Right atrium auricular region (tissue), 2 donors: ENCODE results near the gene EBF3. TPM values are rescaled to one million over a fixed set of nuclear protein-coding genes. Genes with fewer than 3 reads are reported as not detected.

Experiments used
- DNase-seq: peaks from one replicate; pipeline ENCODE4 v3.0.0-alpha.2; 2019; ENCODE audit warnings: low spot score
- H3K27ac ChIP-seq, 2 donors: fragments of 200-600 bp; sonication (generic); 1 replicate in 1 of 2; 2 replicates in 1 of 2; pipeline ENCODE4 v1.5.1; 2016 to 2019
- H3K27me3 ChIP-seq, 2 donors: fragments of 200-600 bp; sonication (generic); one replicate each; pipeline versions ENCODE4 v1.5.1 to v1.6.0; 2017 to 2019
- H3K36me3 ChIP-seq: fragments of 200-600 bp; sonication (generic); one replicate; pipeline ENCODE4 v1.5.1; 2016
- H3K4me1 ChIP-seq, 2 donors: fragments of 200-600 bp; sonication (generic); one replicate each; pipeline versions ENCODE4 v1.5.1 to v1.6.0; 2017 to 2019
- H3K4me3 ChIP-seq, 2 donors: fragments of 200-600 bp; sonication (generic); 1 replicate in 1 of 2; 2 replicates in 1 of 2; pipeline ENCODE4 v1.5.1; 2017 to 2019; ENCODE audit warnings: mild to moderate bottlenecking in 1 of 2, moderate library complexity in 1 of 2
- H3K9me3 ChIP-seq, 2 donors: fragments of 200-600 bp; sonication (generic); one replicate each; pipeline ENCODE4 v1.5.1; 2019
- total RNA-seq, 2 donors: library from RNA; depleted of rRNA; stranded (reverse); fragments of >200 nt; gene quantifications; one replicate each; pipeline ENCODE4 v1.1.0, GENCODE V29; 2016
- TF ChIP-seq, protein P1 (sequence below), 2 donors: fragments of 200-600 bp; sonication (generic); IDR thresholded peaks; one replicate each; pipeline ENCODE4 v1.5.1; 2019; ENCODE audit warnings: antibody characterized with exemption in 2 of 2

Gene EBF3
- total RNA-seq, 2 donors from 2014 or later = 5.8 to 6.9 TPM

DNA sequence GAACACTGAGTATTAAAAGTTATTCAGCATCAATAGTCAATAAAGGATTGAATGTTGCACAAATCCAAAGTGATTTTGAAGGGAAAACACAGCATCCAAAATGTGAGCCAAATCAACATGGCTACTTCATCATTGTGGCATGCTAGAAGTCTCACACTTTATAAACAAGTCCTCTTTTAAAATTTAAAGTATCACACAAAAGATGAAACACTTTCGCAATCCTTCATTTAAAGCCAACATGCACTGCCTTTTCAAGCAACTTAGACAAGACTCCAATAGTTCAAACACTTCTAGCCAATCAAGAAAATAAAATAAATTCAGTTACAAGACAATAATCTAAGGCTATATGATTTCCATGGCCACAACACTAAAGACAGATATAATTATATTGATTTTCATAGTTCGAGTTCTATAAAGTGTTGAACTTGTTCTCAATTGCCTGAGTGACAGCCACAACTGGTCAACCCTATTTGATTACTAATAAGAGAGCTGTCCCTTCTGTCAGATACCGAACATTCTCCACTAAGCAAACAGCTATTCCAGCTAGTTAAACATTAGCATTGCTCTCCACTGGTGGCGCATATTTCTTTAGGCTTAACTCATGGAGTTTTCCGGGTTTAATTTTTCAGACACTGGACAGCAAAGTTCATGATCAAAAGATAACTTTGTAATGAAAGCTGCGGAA is 8.3 kb downstream of the EBF3 start:
- Histone ChIP-seq H3K4me1 (peaks cover 0 to 53% of the 10 kb centered on the region in 2 donors), H3K36me3 (no peaks in the 10 kb centered on the region), H3K4me3 (peak overlapping the region in 1 of 2 donors; percentile 68), H3K27ac (peak overlapping the region; percentile 85 to 88), H3K27me3 (peaks cover under 1 to 18% of the 10 kb centered on the region in 2 donors), H3K9me3 (no peaks in the 10 kb centered on the region)
- TF ChIP-seq, protein P1, sequence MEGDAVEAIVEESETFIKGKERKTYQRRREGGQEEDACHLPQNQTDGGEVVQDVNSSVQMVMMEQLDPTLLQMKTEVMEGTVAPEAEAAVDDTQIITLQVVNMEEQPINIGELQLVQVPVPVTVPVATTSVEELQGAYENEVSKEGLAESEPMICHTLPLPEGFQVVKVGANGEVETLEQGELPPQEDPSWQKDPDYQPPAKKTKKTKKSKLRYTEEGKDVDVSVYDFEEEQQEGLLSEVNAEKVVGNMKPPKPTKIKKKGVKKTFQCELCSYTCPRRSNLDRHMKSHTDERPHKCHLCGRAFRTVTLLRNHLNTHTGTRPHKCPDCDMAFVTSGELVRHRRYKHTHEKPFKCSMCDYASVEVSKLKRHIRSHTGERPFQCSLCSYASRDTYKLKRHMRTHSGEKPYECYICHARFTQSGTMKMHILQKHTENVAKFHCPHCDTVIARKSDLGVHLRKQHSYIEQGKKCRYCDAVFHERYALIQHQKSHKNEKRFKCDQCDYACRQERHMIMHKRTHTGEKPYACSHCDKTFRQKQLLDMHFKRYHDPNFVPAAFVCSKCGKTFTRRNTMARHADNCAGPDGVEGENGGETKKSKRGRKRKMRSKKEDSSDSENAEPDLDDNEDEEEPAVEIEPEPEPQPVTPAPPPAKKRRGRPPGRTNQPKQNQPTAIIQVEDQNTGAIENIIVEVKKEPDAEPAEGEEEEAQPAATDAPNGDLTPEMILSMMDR (IDR thresholded peaks at IDR 0.05) = no peak
- no peak for DNase-seq

DNA sequence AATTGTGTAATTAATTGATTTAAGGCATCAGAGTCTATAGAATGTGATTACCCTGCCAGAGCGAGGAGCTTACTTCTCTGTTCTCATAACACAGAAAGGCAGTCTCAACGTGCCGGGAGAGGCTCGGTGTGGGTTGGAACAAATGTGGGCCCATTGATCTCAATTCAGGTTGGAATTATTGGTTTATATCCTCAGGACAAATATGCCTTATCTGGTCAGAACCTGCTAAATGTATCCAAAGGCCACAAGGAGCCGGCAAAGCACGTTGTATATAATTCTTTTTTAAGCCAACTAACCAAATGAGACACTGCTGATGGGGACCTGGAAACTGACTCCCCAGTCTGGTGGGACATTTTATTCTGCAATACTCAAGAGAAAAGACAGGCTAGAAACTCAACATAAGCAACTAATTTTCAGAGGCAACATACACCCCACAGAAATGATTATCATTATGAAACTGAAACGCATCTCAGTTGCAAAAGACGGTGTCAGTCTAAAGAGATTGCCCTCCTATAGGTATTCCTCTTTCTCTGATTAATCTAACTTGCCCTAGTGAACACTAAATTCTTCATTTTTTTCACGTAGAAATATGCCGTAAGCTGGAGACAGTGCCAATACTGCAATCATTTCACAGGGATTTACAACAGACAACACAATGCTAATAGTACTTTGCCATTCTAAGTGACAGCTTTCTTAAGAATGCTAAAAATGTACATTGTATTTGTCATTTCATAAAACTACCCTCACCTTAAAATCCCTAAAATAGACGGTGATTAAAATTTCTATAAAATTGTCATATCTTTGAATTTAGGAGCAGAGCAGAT is 9.4 kb downstream of the EBF3 start:
- peak overlapping the region in 1 of 2 donors; percentile 22 for H3K4me3 ChIP-seq
- H3K27ac ChIP-seq = peak overlapping the region; percentile 85 to 88
- DNase-seq = no peak
- H3K36me3 ChIP-seq = no peaks in the 10 kb centered on the region
- peaks cover 0 to 61% of the 10 kb centered on the region in 2 donors for H3K4me1 ChIP-seq
- no peaks in the 10 kb centered on the region for H3K9me3 ChIP-seq
- TF ChIP-seq, protein P1 (IDR thresholded peaks at IDR 0.05) = no peak
- H3K27me3 ChIP-seq = peaks cover 0 to 13% of the 10 kb centered on the region in 2 donors

DNA sequence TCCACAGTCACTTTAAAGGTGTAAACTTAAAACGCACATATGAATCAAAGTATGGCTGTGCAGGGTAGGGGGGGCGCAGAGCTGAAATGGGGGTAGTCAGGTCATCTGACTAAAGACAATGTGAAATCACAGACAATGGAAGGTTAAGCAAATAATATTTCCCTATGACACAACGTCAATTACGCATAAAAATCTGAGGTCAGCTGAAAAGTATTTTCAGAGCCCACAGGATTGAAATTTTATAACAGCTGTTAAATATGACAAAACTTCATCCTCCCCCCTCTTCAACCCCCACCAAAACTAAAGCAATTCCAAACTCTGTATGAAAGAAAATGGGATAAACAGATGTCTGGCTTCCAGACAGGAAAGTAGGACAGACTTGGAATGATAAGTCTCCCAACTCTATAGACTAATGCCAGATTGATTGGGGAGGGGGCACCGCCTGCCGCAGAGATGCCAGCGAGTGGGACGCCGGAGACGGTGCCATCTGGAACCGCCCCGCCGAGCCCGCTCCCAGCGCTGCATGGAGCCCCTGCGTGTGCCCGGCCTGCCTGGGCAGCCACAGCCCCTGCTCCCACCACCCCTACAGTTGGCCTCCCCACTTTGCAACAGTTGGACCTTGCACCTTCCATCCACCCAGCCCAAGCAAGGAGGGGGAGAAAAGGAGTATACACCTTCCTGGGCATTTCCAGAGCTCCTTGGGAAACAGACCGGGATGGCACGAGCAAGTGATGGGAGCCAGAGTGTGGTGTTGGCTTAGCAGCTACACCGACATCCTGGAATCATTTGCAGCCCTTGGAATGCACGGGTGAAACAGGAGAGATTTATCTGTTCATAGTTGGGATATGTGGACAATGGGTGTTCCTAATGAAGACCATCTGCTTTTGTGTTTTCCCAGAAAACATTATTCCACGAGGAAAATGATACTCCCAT is 10.7 kb downstream of the EBF3 start:
- peak overlapping the region; percentile 12 to 21 for H3K4me3 ChIP-seq
- DNase-seq = no peak

DNA sequence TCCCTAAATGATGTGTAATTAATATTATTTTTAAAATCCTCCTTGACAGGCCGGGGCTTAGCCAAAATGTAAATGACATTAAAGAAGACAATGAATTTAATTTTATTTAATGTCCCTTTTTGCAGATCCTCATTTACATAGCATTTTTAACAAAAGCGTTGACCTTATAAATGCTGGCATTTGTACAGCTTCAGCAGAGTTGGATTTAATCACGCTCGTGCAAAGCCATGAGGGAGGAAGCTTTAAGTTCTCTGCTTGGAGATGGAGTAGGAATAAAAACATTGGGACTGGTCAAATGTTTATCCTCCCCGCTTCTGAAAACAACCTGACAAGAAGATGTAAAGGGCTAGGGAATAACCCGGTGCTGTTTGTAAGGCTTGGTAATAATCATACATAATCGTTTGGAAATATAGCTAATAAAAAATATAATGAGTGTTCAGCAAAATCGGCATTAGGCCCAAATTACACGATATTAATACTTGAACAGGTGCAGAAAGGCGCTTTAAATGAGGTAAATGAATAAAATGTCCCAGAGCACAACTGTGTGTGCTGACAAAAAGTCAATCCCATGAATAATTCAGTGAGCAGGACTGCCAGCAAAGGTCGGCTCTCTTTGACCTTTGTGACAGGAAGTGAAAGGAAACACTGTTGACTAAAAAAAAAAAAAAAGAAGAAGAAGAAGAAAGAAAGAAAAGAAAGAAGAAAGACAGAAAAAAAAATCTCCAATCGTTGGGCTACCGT is 11.5 kb downstream of the EBF3 start:
- H3K36me3 ChIP-seq = no peaks in the 10 kb centered on the region
- H3K9me3 ChIP-seq = no peaks in the 10 kb centered on the region
- no peak overlapping the region for H3K4me3 ChIP-seq
- TF ChIP-seq, protein P1 (IDR thresholded peaks at IDR 0.05) = no peak
- peaks cover 0 to 8% of the 10 kb centered on the region in 2 donors for H3K27me3 ChIP-seq
- DNase-seq = no peak
- H3K27ac ChIP-seq = peak overlapping the region; percentile 85 to 88
- peaks cover 0 to 59% of the 10 kb centered on the region in 2 donors for H3K4me1 ChIP-seq

More for the DNA sequence above, 10.7 kb downstream of the EBF3 start:
- H3K27me3 ChIP-seq = peaks cover 0 to 8% of the 10 kb centered on the region in 2 donors
- H3K36me3 ChIP-seq = no peaks in the 10 kb centered on the region
- H3K4me1 ChIP-seq = peaks cover 0 to 61% of the 10 kb centered on the region in 2 donors
- peak overlapping the region; percentile 85 to 88 for H3K27ac ChIP-seq
- TF ChIP-seq, protein P1 (IDR thresholded peaks at IDR 0.05) = no peak
- no peaks in the 10 kb centered on the region for H3K9me3 ChIP-seq

DNA sequence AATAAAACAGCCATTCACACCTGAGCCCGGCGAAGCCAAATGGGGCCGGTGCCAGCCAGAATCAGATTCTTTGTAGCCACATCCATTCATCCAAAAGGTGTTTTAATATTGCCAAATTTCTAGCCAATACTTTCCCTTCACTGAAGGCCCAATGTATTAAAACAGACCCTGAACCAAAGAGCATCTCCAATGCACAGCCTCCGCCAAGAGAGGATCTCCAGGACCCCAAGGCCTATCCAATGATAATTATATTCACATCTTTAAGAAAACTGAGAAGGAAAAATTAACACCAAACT is 12.2 kb downstream of the EBF3 start:
- TF ChIP-seq, protein P1 (IDR thresholded peaks at IDR 0.05) = no peak
- H3K4me1 ChIP-seq = peaks cover 0 to 60% of the 10 kb centered on the region in 2 donors
- no peaks in the 10 kb centered on the region for H3K36me3 ChIP-seq
- H3K27me3 ChIP-seq = peaks cover 0 to 3% of the 10 kb centered on the region in 2 donors
- no peak overlapping the region for H3K4me3 ChIP-seq
- H3K9me3 ChIP-seq = no peaks in the 10 kb centered on the region
- DNase-seq = no peak
- H3K27ac ChIP-seq = peak overlapping the region; percentile 29 to 88
